Activated CD4-positive, CD25-positive, alpha-beta regulatory T cell (primary cell): Measurements from ENCODE around the gene NKX1-2.

Experiments
- DNase-seq, 4 experiments: peaks; one replicate each; lab custom pipeline; 2025; lab: John Stamatoyannopoulos, UW

The NKX1-2 gene

GRCh38 chr10:124415210-124415609 lies 34.6 kb downstream of the NKX1-2 start:
- DNase-seq: no peak

DNA sequence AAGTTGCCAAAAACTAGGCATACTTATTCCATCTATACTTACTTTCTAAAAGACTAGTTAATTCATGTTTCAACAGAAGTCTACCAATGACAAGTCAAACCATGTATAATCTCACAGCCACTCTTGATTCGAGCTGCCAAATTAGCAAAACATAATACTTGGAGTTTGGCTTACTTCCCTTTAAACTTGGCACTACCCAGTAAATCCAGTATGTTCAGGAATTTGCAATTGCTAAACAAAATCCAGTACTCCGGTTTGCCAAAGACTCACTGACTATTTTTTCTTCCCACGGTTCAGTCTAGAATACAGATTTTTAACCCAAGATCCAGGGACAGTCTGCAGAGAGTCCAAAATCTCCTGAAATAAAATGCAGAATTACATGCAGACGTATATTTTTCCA lies 35.8 kb downstream of the NKX1-2 start:
- DNase-seq: no peak

GRCh38 chr10:124409696-124410095 lies 40.1 kb downstream of the NKX1-2 start:
- DNase-seq: no peak

DNA sequence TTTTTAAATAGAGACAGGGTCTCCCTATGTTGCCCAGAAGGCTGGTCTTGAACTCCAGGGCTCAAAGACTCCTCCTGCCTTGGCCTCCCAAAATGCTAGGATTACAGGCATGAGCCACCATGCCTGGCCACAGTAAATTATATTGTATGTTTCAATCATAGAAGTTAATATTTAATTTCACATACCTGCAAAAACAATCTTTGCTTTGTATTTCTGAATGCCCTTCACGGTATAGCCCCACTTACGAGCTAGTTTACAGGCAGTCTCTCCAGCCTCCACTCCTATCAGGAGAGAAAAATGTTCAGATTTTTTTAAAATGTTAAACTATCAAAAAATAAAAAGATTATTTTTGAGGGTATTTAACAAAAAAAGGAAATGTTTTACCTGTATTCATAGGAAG lies 41.5 kb downstream of the NKX1-2 start:
- DNase-seq: no peak

GRCh38 chr10:124407456-124407855 lies 42.4 kb downstream of the NKX1-2 start:
- no peak for DNase-seq

GRCh38 chr10:124403548-124403947 lies 46.3 kb downstream of the NKX1-2 start:
- DNase-seq: no peak

DNA sequence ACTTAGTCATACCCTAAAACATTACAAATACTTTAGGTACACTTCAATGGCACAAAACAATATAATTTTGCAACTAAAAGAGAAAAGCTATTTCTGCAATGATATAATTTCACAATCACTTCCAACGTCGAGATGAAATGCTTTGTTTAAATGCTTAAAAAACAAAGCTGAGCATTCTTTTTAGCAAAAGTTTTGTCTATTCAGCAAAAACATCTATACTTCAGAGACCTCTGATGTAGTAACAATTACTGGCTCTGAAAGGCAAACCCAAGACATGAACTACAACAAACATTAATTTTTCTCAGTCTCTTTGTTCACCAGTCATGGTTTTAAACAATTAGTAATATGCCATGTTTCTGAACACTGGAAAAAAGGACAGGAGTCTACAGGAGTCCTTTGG lies 47.6 kb downstream of the NKX1-2 start:
- no peak for DNase-seq

GRCh38 chr10:124401633-124402032 lies 48.2 kb downstream of the NKX1-2 start:
- no peak for DNase-seq
